Mesenchymal stem cell (in vitro differentiated cells and primary cell): Measurements from ENCODE around the gene AKAP6.

ENCODE experiments used
- DNase-seq: peaks from one replicate; pipeline ENCODE4 v3.0.0-alpha.2; 2013
- H2AFZ ChIP-seq: one replicate; pipeline ENCODE4 v1.6.1; 2013; ENCODE audit warnings: low read depth, mild to moderate bottlenecking, control low read depth, inconsistent platforms, low read length, moderate library complexity
- H2AK5ac ChIP-seq: 2 replicates; pipeline ENCODE4 v1.6.1; 2013; ENCODE audit warnings: low read length, moderate library complexity, mild to moderate bottlenecking, inconsistent platforms; ENCODE audit not compliant: severe bottlenecking
- H2BK120ac ChIP-seq: one replicate; pipeline ENCODE4 v1.6.1; 2013; ENCODE audit warnings: low read depth, mild to moderate bottlenecking, inconsistent platforms, low read length, moderate library complexity
- H2BK12ac ChIP-seq, 2 experiments: one replicate each; pipeline ENCODE4 v1.6.1; 2013; ENCODE audit warnings: inconsistent platforms in 2 of 2, low read length in 2 of 2, mild to moderate bottlenecking in 2 of 2, moderate library complexity in 2 of 2, control low read depth in 1 of 2
- H2BK15ac ChIP-seq: one replicate; pipeline ENCODE4 v1.6.1; 2013; ENCODE audit warnings: mild to moderate bottlenecking, low read depth, inconsistent platforms; ENCODE audit not compliant: poor library complexity, severe bottlenecking
- H2BK5ac ChIP-seq: 2 replicates; pipeline ENCODE4 v1.6.1; 2013; ENCODE audit warnings: low read depth, mild to moderate bottlenecking, low read length, control low read depth, inconsistent platforms; ENCODE audit not compliant: poor library complexity, severe bottlenecking
- H3K14ac ChIP-seq, 2 experiments: one replicate each; pipeline ENCODE4 v1.6.1; 2013; ENCODE audit warnings: inconsistent platforms in 2 of 2, low read length in 2 of 2, control low read depth in 1 of 2, mild to moderate bottlenecking in 1 of 2, moderate library complexity in 1 of 2
- H3K18ac ChIP-seq, 2 experiments: one replicate each; pipeline ENCODE4 v1.6.1; 2013; ENCODE audit warnings: inconsistent platforms in 2 of 2, low read length in 2 of 2, control low read depth in 1 of 2, low read depth in 1 of 2, mild to moderate bottlenecking in 1 of 2
- H3K23ac ChIP-seq, 2 experiments: one replicate each; pipeline ENCODE4 v1.6.1; 2013; ENCODE audit warnings: inconsistent platforms in 2 of 2, low read length in 2 of 2, mild to moderate bottlenecking in 2 of 2, moderate library complexity in 2 of 2, control low read depth in 1 of 2
- H3K27ac ChIP-seq: 2 replicates; pipeline ENCODE4 v1.5.1; 2013; ENCODE audit warnings: mild to moderate bottlenecking, moderate library complexity, low read length, control low read depth, inconsistent platforms; ENCODE audit not compliant: poor library complexity, severe bottlenecking
- H3K27me3 ChIP-seq, 2 experiments: 2 replicates each; pipeline versions ENCODE4 v1.6.1 to v1.7.0; 2013; ENCODE audit warnings: low read length in 2 of 2, mild to moderate bottlenecking in 2 of 2, moderate library complexity in 2 of 2, control low read depth in 1 of 2, inconsistent platforms in 1 of 2; ENCODE audit not compliant: control insufficient read depth in 1 of 2, insufficient read depth in 1 of 2
- H3K36me3 ChIP-seq, 2 experiments: 2 replicates each; pipeline versions ENCODE4 v1.6.1 to v1.7.0; 2013; ENCODE audit warnings: low read length in 2 of 2, control low read depth in 1 of 2, inconsistent platforms in 1 of 2, low read depth in 1 of 2, mild to moderate bottlenecking in 1 of 2; ENCODE audit not compliant: insufficient read depth in 2 of 2, control insufficient read depth in 1 of 2
- H3K4ac ChIP-seq, 2 experiments: one replicate each; pipeline ENCODE4 v1.6.1; 2013; ENCODE audit warnings: inconsistent platforms in 2 of 2, low read length in 2 of 2, mild to moderate bottlenecking in 2 of 2, moderate library complexity in 2 of 2, control low read depth in 1 of 2, low read depth in 1 of 2
- H3K4me1 ChIP-seq: 2 replicates; pipeline ENCODE4 v1.6.1; 2013; ENCODE audit warnings: low read depth, low read length, control low read depth; ENCODE audit not compliant: control insufficient read depth, insufficient read depth
- H3K4me2 ChIP-seq: 2 replicates; pipeline ENCODE4 v1.6.1; 2013; ENCODE audit warnings: low read length, mild to moderate bottlenecking, inconsistent platforms; ENCODE audit not compliant: poor library complexity, severe bottlenecking
- H3K4me3 ChIP-seq, 2 experiments: 2 replicates each; pipeline versions ENCODE4 v1.5.1 to v1.7.0; 2013; ENCODE audit warnings: low read length in 2 of 2, mild to moderate bottlenecking in 2 of 2, control low read depth in 1 of 2, low read depth in 1 of 2; ENCODE audit not compliant: insufficient read depth in 1 of 2
- H3K79me1 ChIP-seq: replicated peaks from 2 replicates; pipeline ENCODE4 v1.6.1; 2013; ENCODE audit warnings: mild to moderate bottlenecking, control low read depth, low read length, inconsistent platforms; ENCODE audit not compliant: poor library complexity, severe bottlenecking
- H3K9ac ChIP-seq: 2 replicates; pipeline ENCODE4 v1.7.0; 2013; ENCODE audit warnings: mild to moderate bottlenecking, low read length, moderate library complexity
- H3K9me3 ChIP-seq: 2 replicates; pipeline ENCODE4 v1.7.0; 2013; ENCODE audit warnings: mild to moderate bottlenecking, low read length; ENCODE audit not compliant: control insufficient read depth
- H4K8ac ChIP-seq: one replicate; pipeline ENCODE4 v1.6.1; 2013; ENCODE audit warnings: inconsistent platforms, mild to moderate bottlenecking, low read length, moderate library complexity
- H4K91ac ChIP-seq: one replicate; pipeline ENCODE4 v1.6.1; 2013; ENCODE audit warnings: mild to moderate bottlenecking, low read length, inconsistent platforms
- WGBS: methylation state at CpG from one replicate; pipeline ENCODE4 v1.1.7; 2013; ENCODE audit warnings: mixed read lengths; 5-methylcytosine and 5-hydroxymethylcytosine counted together

AKAP6 gene

GRCh38 chr14:32696325-32697091 is 367.4 kb downstream of the AKAP6 start:
- no peak overlapping the region for H3K4me3 ChIP-seq
- no peak overlapping the region for H3K4ac ChIP-seq
- no peak overlapping the region for H3K14ac ChIP-seq
- H2BK5ac ChIP-seq = no peak overlapping the region
- no peaks in the 10 kb centered on the region for H3K27me3 ChIP-seq
- no peak overlapping the region for H4K91ac ChIP-seq
- no peaks in the 10 kb centered on the region for H3K36me3 ChIP-seq
- no peaks in the 10 kb centered on the region for H3K9me3 ChIP-seq
- H2BK120ac ChIP-seq = no peak overlapping the region
- no peak overlapping the region for H2AFZ ChIP-seq
- H2AK5ac ChIP-seq = no peak overlapping the region
- H3K4me2 ChIP-seq = no peak overlapping the region
- no peak overlapping the region for H3K9ac ChIP-seq
- H2BK15ac ChIP-seq = no peak overlapping the region
- H3K79me1 ChIP-seq = no peaks in the 10 kb centered on the region
- H3K18ac ChIP-seq = no peak overlapping the region
- no peak overlapping the region for H4K8ac ChIP-seq
- no CpG with 5 or more reads among the region's 3 CpGs for WGBS
- H3K4me1 ChIP-seq = peaks cover 4% of the 10 kb centered on the region
- no peak overlapping the region for H3K27ac ChIP-seq
- no peak overlapping the region for H3K23ac ChIP-seq
- H2BK12ac ChIP-seq = no peak overlapping the region
- DNase-seq = no peak

- Histone ChIP-seq H3K4me2 (no peak overlapping the region), H3K4me3 (no peak overlapping the region), H2BK5ac (no peak overlapping the region), H3K4me1 (peaks cover 4% of the 10 kb centered on the region), H4K8ac (no peak overlapping the region), H3K14ac (no peak overlapping the region), H3K36me3 (no peaks in the 10 kb centered on the region), H4K91ac (no peak overlapping the region), H3K9ac (no peak overlapping the region), H3K9me3 (no peaks in the 10 kb centered on the region), H2BK120ac (no peak overlapping the region), H3K23ac (no peak overlapping the region), H3K18ac (no peak overlapping the region), H3K79me1 (no peaks in the 10 kb centered on the region), H2AK5ac (no peak overlapping the region), H2AFZ (no peak overlapping the region), H2BK12ac (no peak overlapping the region), H2BK15ac (no peak overlapping the region), H3K27ac (peak overlapping the region; percentile 66), H3K27me3 (no peaks in the 10 kb centered on the region), H3K4ac (no peak overlapping the region)
- no peak for DNase-seq
- WGBS = no CpG with 5 or more reads among the region's 2 CpGs
Observed at GRCh38 chr14:32697114-32697513, 368.0 kb downstream of the AKAP6 start.

- no peaks in the 10 kb centered on the region for H3K9me3 ChIP-seq
- H2BK12ac ChIP-seq = no peak overlapping the region
- no peak overlapping the region for H2AFZ ChIP-seq
- H3K23ac ChIP-seq = no peak overlapping the region
- H3K27me3 ChIP-seq = no peaks in the 10 kb centered on the region
- H3K18ac ChIP-seq = no peak overlapping the region
- H3K4me3 ChIP-seq = no peak overlapping the region
- H3K27ac ChIP-seq = peak overlapping the region; percentile 87
- H3K36me3 ChIP-seq = no peaks in the 10 kb centered on the region
- no peak overlapping the region for H4K8ac ChIP-seq
- H3K79me1 ChIP-seq = no peaks in the 10 kb centered on the region
- H3K4me2 ChIP-seq = peak overlapping the region; percentile 43
- no peak overlapping the region for H3K9ac ChIP-seq
- no peak overlapping the region for H2BK15ac ChIP-seq
- DNase-seq = peak; percentile 46
- 0% methylated on average over 1 of the region's 1 CpG for WGBS
- no peak overlapping the region for H2BK5ac ChIP-seq
- no peak overlapping the region for H3K14ac ChIP-seq
- H2AK5ac ChIP-seq = no peak overlapping the region
- H4K91ac ChIP-seq = no peak overlapping the region
- H3K4ac ChIP-seq = no peak overlapping the region
- H2BK120ac ChIP-seq = no peak overlapping the region
- H3K4me1 ChIP-seq = peaks cover 4% of the 10 kb centered on the region
Observed at GRCh38 chr14:32697704-32698103, 368.6 kb downstream of the AKAP6 start.

- Histone ChIP-seq H3K4me3 (no peak overlapping the region), H3K79me1 (no peaks in the 10 kb centered on the region), H2AK5ac (no peak overlapping the region), H2BK12ac (no peak overlapping the region), H2BK5ac (no peak overlapping the region), H3K14ac (no peak overlapping the region), H3K36me3 (no peaks in the 10 kb centered on the region), H3K27ac (no peak overlapping the region), H4K8ac (no peak overlapping the region), H3K27me3 (no peaks in the 10 kb centered on the region), H3K4me2 (no peak overlapping the region), H3K9me3 (no peaks in the 10 kb centered on the region), H3K4ac (no peak overlapping the region), H3K9ac (no peak overlapping the region), H2AFZ (no peak overlapping the region), H3K18ac (no peak overlapping the region), H3K4me1 (peaks cover 1% of the 10 kb centered on the region), H4K91ac (no peak overlapping the region), H2BK120ac (no peak overlapping the region), H2BK15ac (no peak overlapping the region), H3K23ac (no peak overlapping the region)
- peak; percentile 52 for DNase-seq
- WGBS = 100% methylated on average over 1 of the region's 2 CpGs
Observed at GRCh38 chr14:32698831-32699230, 369.7 kb downstream of the AKAP6 start.
